HepG2 (cell line): ENCODE results near the gene ZNF511. TPM values are rescaled to one million over a fixed set of nuclear protein-coding genes. Genes with fewer than 3 reads are reported as not detected.

Source experiments
- ATAC-seq: fragments of 200-7000 bp; cut with Tn5 transposase; 3 replicates; pipeline ENCODE4 v1.9.1; 2020; ENCODE audit warnings: mild to moderate bottlenecking, moderate library complexity
- BruUV-seq: library from RNA; stranded (reverse); fragments of 400-500 nt; replicated peaks from 2 replicates; lab custom pipeline; 2021; lab: Mats Ljungman, UMichigan
- CTCF ChIA-PET: fragments of 300-600 bp; formaldehyde crosslinking; extraction: SDS; loops from one replicate; lab custom pipeline; 2021; ENCODE audit warnings: low total read pairs, inconsistent platforms, low intra/inter-chr PET ratio; lab: Yijun Ruan, JAX
- POLR2A ChIA-PET: fragments of 350-600 bp; sonication (Branson Sonifier 250); formaldehyde crosslinking; loops from one replicate; lab custom pipeline; 2020; ENCODE audit warnings: antibody characterized with exemption, inconsistent platforms; lab: Yijun Ruan, JAX
- DNase-seq: peaks from one replicate; pipeline ENCODE4 v3.0.0-alpha.2; 2015; ENCODE audit warnings: low spot score
- FAIRE-seq: peaks from 3 replicates; lab custom pipeline; 2011; peaks lifted over from hg19 to GRCh38; lab: Jason Lieb, UNC
- H2AFZ ChIP-seq: one replicate; pipeline ENCODE4 v1.6.1; 2011; ENCODE audit warnings: low read length, inconsistent platforms
- H3K27ac ChIP-seq: fragments of 300-600 bp; 3 replicates; pipeline ENCODE4 v1.8.0; 2011; ENCODE audit warnings: mixed run types, mild to moderate bottlenecking, mixed read lengths, low read length, inconsistent platforms; ENCODE audit not compliant: insufficient read depth; ENCODE audit errors: extremely low read length
- H3K27me3 ChIP-seq, 2 experiments: fragments of 200-600 bp in 1 of 2; 2 replicates in 1 of 2; 3 replicates in 1 of 2; pipeline versions ENCODE4 v1.6.0 to v1.8.0; 2011; ENCODE audit warnings: low read length in 2 of 2, mild to moderate bottlenecking in 2 of 2, moderate library complexity in 2 of 2, inconsistent platforms in 1 of 2; ENCODE audit not compliant: insufficient read depth in 2 of 2, control insufficient read depth in 1 of 2
- H3K36me3 ChIP-seq, 2 experiments: fragments of 200-600 bp in 1 of 2; replicated peaks in 1 of 2; 2 replicates in 1 of 2; 3 replicates in 1 of 2; pipeline versions ENCODE4 v1.5.1 to v1.8.0; 2011; ENCODE audit warnings: low read length in 2 of 2, inconsistent platforms in 1 of 2; ENCODE audit not compliant: insufficient read depth in 2 of 2, control insufficient read depth in 1 of 2
- H3K4me1 ChIP-seq: 2 replicates; pipeline ENCODE4 v1.5.1; 2012; ENCODE audit warnings: low read length, inconsistent platforms; ENCODE audit not compliant: insufficient read depth
- H3K4me2 ChIP-seq: 2 replicates; pipeline ENCODE4 v1.6.0; 2011; ENCODE audit warnings: low read depth, low read length, inconsistent platforms
- H3K4me3 ChIP-seq, 3 experiments: fragments of 200-600 bp in 1 of 3; sonication (generic), shearing (Covaris generic) in 1 of 3; replicated peaks in 1 of 3; 2 replicates each; pipeline ENCODE4 v1.5.1; 2011 to 2016; ENCODE audit warnings: low read length in 3 of 3, inconsistent platforms in 2 of 3, low read depth in 2 of 3, mild to moderate bottlenecking in 2 of 3, control low read depth in 1 of 3, mixed read lengths in 1 of 3; ENCODE audit not compliant: insufficient read depth in 1 of 3
- H3K79me2 ChIP-seq: one replicate; pipeline ENCODE4 v1.6.1; 2011; ENCODE audit warnings: low read length, inconsistent platforms; ENCODE audit not compliant: insufficient read depth
- H3K9ac ChIP-seq: 2 replicates; pipeline ENCODE4 v1.6.0; 2011; ENCODE audit warnings: mild to moderate bottlenecking, low read depth, low read length, inconsistent platforms; ENCODE audit not compliant: insufficient read depth
- H3K9me3 ChIP-seq: 2 replicates; pipeline ENCODE4 v1.5.1; 2012; ENCODE audit warnings: mild to moderate bottlenecking, low read length
- H4K20me1 ChIP-seq: 2 replicates; pipeline ENCODE4 v1.6.0; 2011; ENCODE audit warnings: inconsistent platforms, mild to moderate bottlenecking, low read length, moderate library complexity; ENCODE audit not compliant: insufficient read depth
- BRD4 ChIP-seq: sonication (generic); formaldehyde crosslinking; IDR thresholded peaks from 2 replicates; pipeline ENCODE4 v1.4.0; 2020; ENCODE audit warnings: missing genetic modification reagents
- CCDC6 ChIP-seq: sonication (generic); formaldehyde crosslinking; IDR thresholded peaks from 2 replicates; pipeline ENCODE4 v1.8.1; 2022; ENCODE audit warnings: mild to moderate bottlenecking, missing genetic modification reagents, moderate library complexity
- EHMT2 ChIP-seq: fragments of 200-600 bp; sonication (generic); IDR thresholded peaks from 2 replicates; pipeline ENCODE4 v1.7.0; 2017; ENCODE audit warnings: antibody characterized with exemption, low read depth, low read length, borderline replicate concordance
- ETV5 ChIP-seq: IDR thresholded peaks from 2 replicates; pipeline ENCODE4 v1.6.1; 2018; ENCODE audit warnings: missing biosample characterization, missing genetic modification reagents, inconsistent platforms, borderline replicate concordance
- IKZF4 ChIP-seq: sonication (generic); formaldehyde crosslinking; IDR thresholded peaks from 2 replicates; pipeline ENCODE4 v1.5.1; 2020; ENCODE audit warnings: borderline replicate concordance, mild to moderate bottlenecking, low read depth, missing genetic modification reagents; ENCODE audit errors: not compliant biosample characterization
- KDM4B ChIP-seq: sonication (generic); formaldehyde crosslinking; IDR thresholded peaks from 2 replicates; pipeline ENCODE4 v1.4.0; 2020; ENCODE audit warnings: missing genetic modification reagents
- MEF2D ChIP-seq: sonication (generic); formaldehyde crosslinking; IDR thresholded peaks from 2 replicates; pipeline ENCODE4 v1.5.1; 2020; ENCODE audit warnings: mild to moderate bottlenecking, missing genetic modification reagents
- NFE2L2 ChIP-seq: fragments of 150-350 bp; IDR thresholded peaks from 2 replicates; pipeline ENCODE4 v1.6.1; 2014; ENCODE audit warnings: low read length
- NFIC ChIP-seq: IDR thresholded peaks from 2 replicates; pipeline ENCODE4 v1.6.1; 2012; ENCODE audit warnings: mild to moderate bottlenecking, low read length, inconsistent platforms
- ZNF10 ChIP-seq: sonication (generic); formaldehyde crosslinking; IDR thresholded peaks from 2 replicates; pipeline ENCODE4 v1.4.0; 2020; ENCODE audit warnings: mild to moderate bottlenecking, low read depth, missing genetic modification reagents, borderline replicate concordance
- ZNF564 ChIP-seq: sonication (generic); formaldehyde crosslinking; IDR thresholded peaks from 2 replicates; pipeline ENCODE4 v1.8.1; 2023; ENCODE audit warnings: mild to moderate bottlenecking, missing genetic modification reagents
- ZNF574 ChIP-seq: sonication (generic); formaldehyde crosslinking; IDR thresholded peaks from 2 replicates; pipeline ENCODE4 v1.4.0; 2020; ENCODE audit warnings: missing genetic modification reagents
- ZSCAN22 ChIP-seq: sonication (generic); formaldehyde crosslinking; IDR thresholded peaks from 2 replicates; pipeline ENCODE4 v1.4.0; 2020; ENCODE audit warnings: mild to moderate bottlenecking, missing genetic modification reagents
- WGBS: methylation state at CpG from one replicate; pipeline ENCODE4 v1.1.6; 2017; ENCODE audit warnings: low lambda C conversion rate; 5-methylcytosine and 5-hydroxymethylcytosine counted together
- in situ Hi-C: cut with HindIII; loops from 2 replicates; pipeline ENCODE4 v1.10.0; 2017; ENCODE audit warnings: low pct_unique_long_range_greater_than_20kb; ENCODE audit not compliant: extremely low pct_ligation_motif_present
- intact Hi-C: fragments of 100-400 bp; cut with micrococcal nuclease; formaldehyde crosslinking; loops from one replicate; pipeline ENCODE4 v1.10.0; 2022; ENCODE audit not compliant: unreplicated experiment
- polyA plus RNA-seq, 8 experiments: library from polyadenylated mRNA; depleted of rRNA in 3 of 8; stranded (reverse) in 7 of 8; unstranded in 1 of 8; fragments of >200 nt; fragmentation: Illumina TruSeq in 4 of 8; extraction: Trizol in 4 of 8; gene quantifications; 2 replicates each; pipeline versions ENCODE4 v1.2.1 to v1.2.3, GENCODE V29; 2011 to 2016; ENCODE audit warnings: low read depth in 4 of 8, missing spikeins in 1 of 8, mixed read lengths in 1 of 8; ENCODE audit not compliant: insufficient read depth in 1 of 8
- total RNA-seq, 5 experiments: library from RNA; depleted of rRNA; stranded (reverse); fragments of >200 nt; fragmentation: Illumina TruSeq; extraction: Trizol; gene quantifications; 2 replicates each; pipeline ENCODE4 v1.2.3, GENCODE V29; 2016; ENCODE audit warnings: low read depth in 1 of 5

The ZNF511 gene
- total and polyA plus RNA-seq, 2 of the 13 experiments (the other 11 are each of a cell fraction or from before 2014, with no cell fraction given), result 35.6 to 66.4 TPM

DNA sequence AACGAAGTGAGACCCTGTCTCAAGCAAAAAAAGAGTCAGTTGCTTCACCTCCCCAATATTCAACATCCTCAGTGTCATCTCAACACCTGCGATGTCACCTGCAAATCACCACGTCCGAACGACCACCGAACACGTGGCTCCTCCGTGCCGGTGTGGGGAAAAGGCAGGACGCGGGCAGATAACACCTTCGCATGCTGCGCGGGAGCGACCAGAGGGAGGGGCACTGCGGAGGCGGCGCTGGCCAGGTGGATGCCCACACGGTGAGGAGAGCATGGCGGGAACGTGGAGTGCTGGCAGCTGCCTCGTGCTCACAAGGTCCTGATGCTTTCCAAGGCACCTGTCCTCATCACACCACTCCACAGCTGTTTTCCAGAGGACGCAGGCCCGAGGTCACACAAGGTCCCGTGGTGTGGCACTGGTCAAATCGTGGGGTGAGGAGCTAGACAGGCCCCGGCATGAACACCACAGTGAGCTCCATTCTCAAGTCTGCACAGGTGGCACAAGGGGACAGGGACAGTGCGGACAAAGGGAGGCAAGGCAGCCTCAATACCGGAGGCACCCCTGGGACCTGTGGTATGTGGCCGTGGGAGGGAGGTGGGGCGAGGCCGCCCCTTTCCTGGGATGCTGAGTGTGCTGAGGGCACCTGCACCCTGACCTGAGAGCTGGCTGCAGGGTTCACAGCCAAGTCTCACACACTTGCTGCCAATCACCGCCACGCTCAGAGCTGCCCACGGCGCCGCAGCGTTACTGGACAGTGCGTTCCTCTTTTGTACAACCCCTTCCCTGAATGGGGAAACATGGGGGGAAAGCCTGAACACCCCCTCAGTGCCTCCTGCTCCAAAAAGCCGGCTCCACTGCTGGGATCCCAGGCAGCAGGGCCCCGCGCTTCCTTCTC is 13.0 kb upstream of the ZNF511 start:
- Histone ChIP-seq H2AFZ (no peak overlapping the region), H3K36me3 (peaks cover 38 to 65% of the 10 kb centered on the region in 2 experiments), H3K4me2 (no peak overlapping the region), H3K4me3 (no peak overlapping the region), H3K27me3 (no peaks in the 10 kb centered on the region), H3K9ac (no peak overlapping the region), H3K79me2 (no peaks in the 10 kb centered on the region), H3K9me3 (no peaks in the 10 kb centered on the region), H3K27ac (no peak overlapping the region), H3K4me1 (no peaks in the 10 kb centered on the region), H4K20me1 (no peaks in the 10 kb centered on the region)
- POLR2A ChIA-PET, result no interaction called here
- no peak for ATAC-seq
- intact Hi-C loops (no loop called here), in situ Hi-C loops (no loop called here)
- DNase-seq, result no peak
- FAIRE-seq, result no peak
- TF ChIP-seq EHMT2, result no peak
- TF ChIP-seq CCDC6 (CRISPR knock-in tag), result no peak
- no peak for TF ChIP-seq MEF2D (CRISPR knock-in tag)
- no peak for TF ChIP-seq BRD4 (CRISPR knock-in tag)
- no peak for TF ChIP-seq ZSCAN22
- TF ChIP-seq IKZF4 (CRISPR knock-in tag), result no peak
- TF ChIP-seq NFE2L2, result no peak
- 97% methylated on average over 32 of the region's 42 CpGs for whole genome bisulfite sequencing
- no TSS peak for BruUV-seq
- CTCF ChIA-PET, result no interaction called here

- peaks cover 41 to 78% of the 10 kb centered on the region in 2 experiments for H3K36me3 ChIP-seq
- H3K27ac ChIP-seq, result no peak overlapping the region
- H3K9ac ChIP-seq, result no peak overlapping the region
- in situ Hi-C loops (no loop called here), intact Hi-C loops (no loop called here)
- DNase-seq, result no peak
- ChIA-PET CTCF (no interaction called here), POLR2A (no interaction called here)
- H3K4me2 ChIP-seq, result no peak overlapping the region
- no peak for ATAC-seq
- WGBS, result 98% methylated on average over 3 of the region's 10 CpGs
- no peak overlapping the region for H3K4me3 ChIP-seq
- FAIRE-seq, result no peak
- no TSS peak for BruUV-seq
- H3K4me1 ChIP-seq, result no peaks in the 10 kb centered on the region
- H3K79me2 ChIP-seq, result no peaks in the 10 kb centered on the region
- no peaks in the 10 kb centered on the region for H3K9me3 ChIP-seq
- TF ChIP-seq KDM4B (CRISPR knock-in tag) (no peak), ZNF10 (CRISPR knock-in tag) (no peak), ETV5 (no peak), ZNF564 (CRISPR knock-in tag) (no peak), NFIC (no peak), ZNF574 (CRISPR knock-in tag) (no peak)
- no peak overlapping the region for H2AFZ ChIP-seq
- no peaks in the 10 kb centered on the region for H4K20me1 ChIP-seq
- H3K27me3 ChIP-seq, result no peaks in the 10 kb centered on the region
These were observed 11.2 kb upstream of the ZNF511 start for GRCh38 chr10:133297504-133297903.
